Activated T-cell treated with anti-CD3 and anti-CD28 coated beads, Interleukin-2, amount 50 U/mL, for 48 hours (primary cell): ENCODE data around the gene MLIP.
"Not testable (repeated sequence)": the region's sequence is repeated elsewhere in the genome, so short reads cannot be mapped to it uniquely, and the experiment has no call there.

Experiments
- DNase-seq, 2 experiments: peaks; one replicate each; pipeline ENCODE4 v3.0.0-alpha.2; 2020

The MLIP gene

DNA sequence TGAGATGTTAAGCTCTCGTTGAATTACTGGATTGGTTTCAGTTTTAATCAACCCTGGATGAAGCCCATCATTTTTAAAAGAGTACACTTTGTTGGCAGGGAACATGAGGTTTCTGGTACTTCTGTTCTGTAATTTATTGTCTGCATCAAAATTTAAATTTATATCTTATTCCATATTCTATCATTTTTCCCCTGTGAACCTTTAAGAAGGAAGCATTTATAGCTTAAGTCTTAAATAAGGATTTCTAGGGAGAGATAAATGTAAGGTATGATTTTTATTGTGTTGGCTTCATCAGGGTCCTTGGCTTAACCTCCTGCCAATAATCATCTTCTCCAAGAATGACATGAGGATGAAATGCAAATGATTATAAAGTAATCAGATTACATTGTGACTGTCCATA lies 40.6 kb downstream of the MLIP start:
- DNase-seq: no peak

GRCh38 chr6:54156650-54157250 lies 45.5 kb downstream of the MLIP start:
- DNase-seq: no peak

DNA sequence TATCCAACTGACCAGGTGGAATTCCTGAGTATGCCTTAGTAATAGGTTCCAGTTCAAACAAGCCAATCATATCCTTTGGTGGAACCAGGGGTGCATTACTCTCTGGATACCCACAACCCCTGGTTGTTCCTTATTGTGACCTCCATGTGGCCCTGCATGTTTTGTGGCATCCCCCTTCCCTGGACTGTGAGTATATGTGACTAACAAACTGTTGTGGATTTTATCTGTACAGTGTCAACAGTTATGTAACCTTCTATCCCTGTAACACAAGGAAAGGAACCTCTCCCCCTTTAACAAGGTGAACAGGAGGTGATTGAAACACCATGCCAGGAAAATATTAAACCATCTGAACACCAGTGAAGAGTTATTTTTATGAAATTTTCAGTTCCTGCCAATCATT lies 46.2 kb downstream of the MLIP start:
- DNase-seq: no peak

- no peak for DNase-seq
Observed at GRCh38 chr6:54173089-54173488, 61.8 kb downstream of the MLIP start.

DNA sequence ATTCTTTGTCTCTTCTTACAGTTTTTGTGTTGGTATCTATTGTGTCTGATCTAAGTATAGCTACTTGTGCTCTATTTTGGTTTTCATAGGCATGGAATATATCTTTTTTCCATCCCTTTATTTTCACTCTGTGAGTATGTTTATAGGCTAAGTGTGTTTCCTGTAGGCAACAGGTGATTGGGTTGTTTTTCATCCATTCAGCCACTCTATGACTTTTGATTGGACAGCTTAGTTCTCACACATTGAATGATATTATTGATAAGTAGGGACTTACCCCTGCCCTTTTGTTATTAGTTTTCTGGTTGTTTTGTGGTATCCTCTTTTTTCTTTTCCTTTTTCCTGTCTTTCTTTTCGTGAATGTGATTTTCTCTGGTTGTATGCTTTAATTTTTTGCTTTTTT lies 67.9 kb downstream of the MLIP start:
- no peak for DNase-seq

DNA sequence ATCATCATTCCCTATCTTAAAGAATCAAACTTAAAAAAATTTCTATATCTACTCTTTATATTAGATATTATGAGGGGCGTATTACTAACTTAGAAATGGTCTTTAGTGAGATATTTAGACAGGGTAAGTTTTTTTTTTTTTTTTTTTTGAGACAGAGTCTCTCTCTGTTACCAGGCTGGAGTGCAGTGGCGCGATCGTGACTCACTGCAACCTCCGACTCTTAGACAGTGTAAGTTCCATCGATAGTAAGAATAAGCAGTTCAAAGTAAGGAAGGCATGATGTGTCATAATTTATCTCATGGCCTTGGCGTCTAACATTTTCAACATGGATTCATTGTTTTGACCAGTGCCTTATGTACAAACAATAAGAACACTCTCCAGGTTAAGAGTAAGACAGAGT lies 72.4 kb downstream of the MLIP start:
- DNase-seq: no peak

- no peak for DNase-seq
Observed at GRCh38 chr6:54185885-54186284, 74.6 kb downstream of the MLIP start.

GRCh38 chr6:54188846-54189245 lies 77.6 kb downstream of the MLIP start:
- DNase-seq: no peak

DNA sequence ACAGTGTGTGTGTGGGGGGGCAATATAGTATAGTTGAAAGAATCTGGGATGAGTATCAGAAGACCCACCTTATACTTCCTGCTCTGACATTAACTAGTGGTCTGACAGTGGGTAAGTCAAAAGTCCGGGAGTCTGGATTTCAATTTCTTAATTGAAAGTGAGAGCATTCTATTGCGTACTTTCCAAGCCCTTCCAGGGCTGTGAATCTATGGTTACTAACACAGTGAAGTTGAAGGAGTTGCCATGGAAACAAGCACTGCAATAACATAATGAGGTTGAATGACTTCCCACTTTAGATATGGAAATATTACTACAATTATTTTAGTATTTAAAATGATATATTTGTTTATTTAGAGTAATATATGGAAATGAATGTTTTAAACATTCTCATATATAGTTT lies 80.2 kb downstream of the MLIP start:
- DNase-seq: no peak

DNA sequence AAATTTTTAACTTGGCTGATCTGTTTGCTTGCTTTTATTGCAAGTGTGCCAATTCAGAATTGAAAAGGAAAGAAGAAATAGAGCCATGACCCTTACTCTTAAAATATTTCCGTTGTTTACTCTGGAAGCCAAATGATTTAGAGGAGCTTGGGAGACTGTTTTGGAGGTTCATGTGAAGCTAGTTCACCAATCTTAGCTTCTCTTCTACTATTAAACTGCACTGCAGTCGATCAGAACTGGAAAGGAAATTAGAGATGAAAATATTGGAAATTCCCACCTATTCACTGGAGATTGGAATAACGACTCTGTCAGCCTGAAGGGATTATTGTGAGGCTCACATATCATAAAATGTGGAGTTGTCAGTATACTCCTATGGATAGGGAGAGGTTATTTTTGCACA lies 81.8 kb downstream of the MLIP start:
- no peak for DNase-seq

DNA sequence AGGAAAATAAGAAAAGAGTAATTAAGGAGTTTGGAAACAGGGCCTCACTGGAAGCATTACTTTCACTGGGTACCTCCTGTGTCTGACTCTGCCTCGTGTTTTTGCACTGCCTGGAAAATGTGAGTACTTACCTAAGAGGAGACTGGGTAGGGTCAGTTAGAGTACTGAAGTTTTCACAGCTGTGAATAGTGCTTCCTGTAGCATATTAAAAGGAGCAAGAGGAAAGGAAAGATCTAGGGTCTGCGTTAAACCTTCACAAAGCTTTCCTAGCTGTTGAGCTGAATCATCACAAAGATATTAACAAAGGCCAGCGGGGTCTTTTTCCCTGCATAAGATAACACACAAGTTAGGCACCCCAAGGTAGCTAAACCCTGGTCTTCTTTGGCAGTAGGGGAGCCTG lies 82.3 kb downstream of the MLIP start:
- no peak for DNase-seq

DNA sequence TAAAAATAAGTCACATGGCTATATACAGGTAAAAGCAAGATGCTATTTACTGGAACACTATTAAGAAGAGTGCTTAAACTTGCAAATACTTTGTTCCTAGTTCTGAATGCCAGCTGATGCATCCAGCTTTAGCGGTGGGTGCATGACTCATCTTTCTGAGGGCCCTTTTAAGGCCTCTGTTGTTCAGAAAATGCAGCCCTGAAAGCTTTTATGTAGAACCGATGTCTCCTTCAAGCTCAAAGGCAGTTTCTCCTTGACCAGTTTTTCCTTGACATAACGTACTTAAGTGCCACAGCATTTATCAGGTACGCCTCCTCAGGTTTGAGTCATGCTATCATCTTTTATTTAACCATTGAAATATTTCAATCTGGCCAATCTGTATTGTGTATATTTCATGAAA lies 82.8 kb downstream of the MLIP start:
- DNase-seq: no peak

DNA sequence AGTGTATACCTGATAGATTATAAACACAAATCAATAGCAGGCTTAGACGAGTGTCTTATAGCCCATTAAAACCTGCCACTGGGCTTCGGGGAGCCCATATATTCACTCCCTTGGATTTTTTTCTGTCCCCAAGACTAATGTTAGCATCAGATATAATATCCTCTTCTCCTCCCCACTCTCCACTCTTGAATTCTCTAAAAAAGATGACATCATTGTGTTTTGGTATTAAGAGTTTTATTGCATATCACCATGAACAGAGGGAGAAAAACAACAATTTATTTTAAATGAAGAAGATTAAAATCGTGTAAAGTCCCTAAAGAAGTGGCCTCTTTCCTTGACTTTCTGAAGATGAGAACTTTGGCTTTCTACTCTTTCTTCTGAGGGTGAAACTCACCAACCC lies 84.4 kb downstream of the MLIP start:
- no peak for DNase-seq

DNA sequence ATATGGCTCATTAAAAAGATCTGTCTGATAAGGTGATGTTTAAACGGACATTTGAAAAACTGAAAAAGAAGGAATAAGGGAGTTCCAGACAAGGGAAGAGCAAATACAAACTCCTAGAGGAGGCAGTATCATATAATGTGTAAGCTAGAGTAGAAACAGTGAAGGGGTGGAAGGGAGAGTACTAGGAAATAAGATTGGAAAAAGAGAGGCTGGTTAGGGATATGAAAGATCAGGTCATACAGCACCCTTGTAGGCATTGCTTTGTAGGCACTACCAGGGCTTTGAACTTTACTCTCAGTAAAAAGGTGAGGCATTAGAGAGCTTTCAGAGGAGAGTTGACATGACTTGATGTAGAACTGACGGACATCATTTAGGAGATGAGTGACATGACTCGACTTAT lies 85.7 kb downstream of the MLIP start:
- DNase-seq: no peak

DNA sequence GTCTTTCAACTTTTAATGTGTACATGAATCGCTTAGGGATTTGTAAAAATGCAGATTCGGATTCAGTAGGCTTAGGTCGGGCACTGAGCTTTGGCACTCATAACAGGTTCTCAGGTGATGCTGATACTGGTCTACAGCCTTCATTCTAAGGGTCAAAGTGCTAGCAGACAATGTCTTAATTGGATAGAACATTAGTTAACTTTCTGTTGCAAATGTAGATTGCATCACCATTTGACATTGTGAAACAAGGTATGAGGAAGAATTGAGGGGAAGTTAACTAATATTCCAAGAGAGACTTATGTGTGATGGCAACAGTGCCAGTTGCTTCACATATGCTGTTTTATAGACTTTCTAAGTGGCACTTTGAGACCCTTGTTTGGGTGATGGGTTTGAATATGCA lies 86.9 kb downstream of the MLIP start:
- DNase-seq: no peak

DNA sequence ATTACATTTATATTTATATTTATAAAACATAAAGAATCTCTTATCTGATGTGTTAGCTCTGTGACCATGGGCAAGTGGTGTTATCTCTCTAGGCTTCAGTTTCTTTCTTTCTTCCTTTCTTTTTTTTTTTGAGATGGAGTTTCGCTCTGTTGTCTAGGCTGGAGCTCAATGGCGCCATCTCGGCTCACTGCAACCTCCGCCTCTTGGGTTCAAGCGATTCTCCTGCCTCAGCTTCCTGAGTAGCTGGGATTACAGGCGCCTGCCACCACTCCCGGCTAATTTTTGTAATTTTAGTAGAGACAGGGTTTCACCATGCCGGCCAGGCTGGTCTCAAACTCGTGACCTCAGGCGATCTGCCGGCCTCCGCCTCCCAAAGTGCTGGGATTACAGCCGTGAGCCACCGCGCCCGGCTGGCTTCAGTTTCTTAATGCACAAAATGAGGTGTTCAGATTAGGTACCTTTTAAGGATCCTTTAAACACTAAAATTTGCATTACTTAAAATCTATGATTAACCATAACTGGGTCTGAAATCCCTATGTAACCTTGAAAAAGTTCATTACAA lies 92.3 kb downstream of the MLIP start:
- not testable (repeated sequence) for DNase-seq

GRCh38 chr6:54204921-54205591 lies 93.8 kb downstream of the MLIP start:
- DNase-seq: no peak

DNA sequence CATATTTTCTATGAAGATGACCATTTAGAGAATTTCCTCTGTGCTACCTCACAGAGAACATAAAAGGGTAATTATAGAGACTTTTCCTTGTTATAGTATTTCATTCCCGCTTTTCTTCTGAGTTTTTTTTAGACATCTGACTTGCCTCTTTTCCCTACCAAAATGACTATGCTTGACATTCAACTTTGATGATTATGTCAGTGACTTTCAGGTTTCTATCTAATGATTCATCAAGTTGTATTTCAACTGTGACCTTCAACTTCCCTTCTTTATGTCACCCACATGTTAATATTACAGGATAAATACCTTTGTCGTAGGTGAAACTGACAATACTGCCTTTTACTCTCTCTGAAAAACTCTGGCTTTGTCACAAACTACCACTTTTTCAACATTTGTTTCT lies 95.3 kb downstream of the MLIP start:
- DNase-seq: no peak

GRCh38 chr6:54209983-54210382 lies 98.7 kb downstream of the MLIP start:
- DNase-seq: not testable (repeated sequence)

GRCh38 chr6:54214286-54214685 lies 103.0 kb downstream of the MLIP start:
- DNase-seq: no peak

GRCh38 chr6:54216336-54216735 lies 105.1 kb downstream of the MLIP start:
- no peak for DNase-seq

- no peak for DNase-seq
Observed at GRCh38 chr6:54217018-54217417, 105.8 kb downstream of the MLIP start.

DNA sequence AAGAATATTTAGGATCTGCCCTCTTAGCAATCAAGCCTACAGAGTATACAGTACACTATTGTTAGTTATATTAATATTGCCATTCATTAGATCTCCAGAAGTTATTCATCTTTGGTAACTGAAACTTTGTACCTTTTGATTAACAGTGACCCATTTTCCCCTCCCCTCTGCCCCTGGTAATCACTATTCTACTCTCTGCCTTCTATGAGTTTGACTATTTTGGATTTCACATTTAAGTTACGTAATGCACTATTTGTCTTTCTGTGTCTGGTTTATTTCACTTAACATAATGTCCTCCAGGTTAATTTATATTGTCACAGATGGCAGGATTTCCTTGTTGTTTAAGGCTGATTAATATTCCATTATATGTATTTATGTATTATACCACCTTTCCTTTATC lies 111.0 kb downstream of the MLIP start:
- no peak for DNase-seq

DNA sequence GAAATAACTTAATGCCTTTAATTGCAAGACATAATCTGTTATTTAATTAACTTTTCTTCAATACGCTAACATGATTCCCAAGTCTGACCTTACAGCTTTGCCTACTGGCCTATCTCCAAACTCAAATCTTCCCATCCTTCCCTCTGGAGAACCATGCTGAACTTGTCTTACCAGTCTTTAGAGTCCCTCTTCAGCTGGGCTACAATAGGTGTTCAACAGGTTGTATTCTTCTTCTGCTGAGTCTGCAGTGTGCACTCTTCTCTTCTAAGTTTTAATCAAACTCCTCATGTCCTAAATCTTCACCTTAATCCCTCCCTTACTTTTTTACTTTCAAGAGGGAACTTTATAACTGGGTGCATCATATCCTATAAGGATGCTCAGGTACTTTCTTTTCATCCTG lies 121.5 kb downstream of the MLIP start:
- no peak for DNase-seq

DNA sequence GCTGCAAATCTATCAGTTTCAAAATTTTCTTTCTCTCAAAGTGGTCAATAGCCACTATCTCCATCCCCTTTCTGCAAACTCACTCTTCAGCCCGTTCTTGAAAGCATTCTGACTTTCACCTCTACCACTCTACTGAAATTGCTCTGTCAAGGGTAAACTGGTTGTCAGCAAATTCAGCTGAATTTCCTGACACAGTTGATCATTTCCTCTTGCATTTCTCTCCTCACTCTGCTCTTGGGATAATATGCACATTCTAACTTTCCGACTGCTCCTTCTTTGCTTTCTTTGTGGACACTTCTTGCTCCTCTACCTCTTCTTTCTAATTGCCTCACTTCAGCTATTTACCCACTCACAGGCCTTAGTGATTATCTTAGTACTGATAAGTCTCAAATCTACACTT lies 123.3 kb downstream of the MLIP start:
- DNase-seq: no peak
